Activated naive CD8-positive, alpha-beta T cell (primary cell): ENCODE measurements around the gene IQGAP3.
A peak's percentile ranks its signal among the peaks of the same experiment; 100 is the strongest.

Experiments
- H3K27ac Mint-ChIP-seq: one replicate; pipeline ENCODE4 v1.8.0; 2021; ENCODE audit warnings: mixed read lengths
- H3K27me3 Mint-ChIP-seq: one replicate; pipeline ENCODE4 v1.8.0; 2021; ENCODE audit warnings: mixed read lengths
- H3K36me3 Mint-ChIP-seq: one replicate; pipeline ENCODE4 v1.8.0; 2021; ENCODE audit warnings: mixed read lengths
- H3K4me1 Mint-ChIP-seq: one replicate; pipeline ENCODE4 v1.8.0; 2021; ENCODE audit warnings: low read depth, mixed read lengths
- H3K4me3 Mint-ChIP-seq: one replicate; pipeline ENCODE4 v1.8.0; 2021; ENCODE audit warnings: mild to moderate bottlenecking, mixed read lengths
- H3K9me3 Mint-ChIP-seq: one replicate; pipeline ENCODE4 v1.8.0; 2021; ENCODE audit warnings: low read depth, mixed read lengths

IQGAP3 gene

DNA sequence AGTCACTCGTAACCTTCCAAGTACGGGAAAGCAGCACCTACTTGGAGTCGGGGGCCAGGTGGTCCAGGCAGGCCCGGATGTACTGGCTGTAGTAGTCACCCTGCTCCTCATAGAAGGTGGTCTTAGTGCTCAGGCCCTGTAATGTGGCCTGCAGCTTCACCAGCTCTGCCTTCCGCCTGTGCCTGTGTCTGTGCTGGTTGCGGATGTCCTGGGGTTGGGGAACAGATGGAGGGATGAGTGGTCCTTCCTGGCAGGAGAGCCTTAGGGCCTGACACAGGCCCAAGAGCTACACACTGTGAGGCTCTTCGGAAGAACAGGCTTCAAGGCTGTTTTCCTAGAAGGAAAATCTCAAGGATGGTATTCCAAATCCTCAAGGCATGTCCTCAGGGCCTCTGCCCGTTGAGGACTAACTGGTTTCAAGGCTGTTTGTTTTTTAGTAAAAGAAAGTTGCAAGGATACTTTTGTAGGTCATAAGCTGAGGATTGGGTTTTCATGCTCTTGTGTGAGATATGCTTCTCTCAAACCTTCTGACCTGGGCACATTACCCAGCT, 43.4 kb downstream of the IQGAP3 start:
- no peaks in the 10 kb centered on the region for H3K27me3 Mint-ChIP-seq

DNA sequence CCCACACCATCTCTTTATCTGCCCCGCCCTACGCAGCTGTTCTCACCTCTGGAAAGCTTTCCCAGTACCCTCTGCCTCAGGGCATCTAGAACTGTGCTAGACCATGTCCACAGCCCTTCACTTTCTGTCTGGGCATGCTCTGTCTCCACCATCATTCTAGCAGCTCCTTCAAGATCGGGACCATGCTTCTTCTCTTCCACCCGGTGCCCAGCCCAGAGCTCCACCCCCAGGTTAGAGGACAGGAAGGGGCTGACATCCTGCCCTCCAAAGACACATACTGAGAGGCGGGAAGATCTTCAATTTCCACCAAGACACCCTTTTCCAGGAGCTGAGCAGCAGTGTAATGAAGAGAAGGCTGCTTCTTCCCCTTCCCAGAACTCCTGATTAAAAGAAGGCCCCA, 44.1 kb downstream of the IQGAP3 start:
- H3K9me3 Mint-ChIP-seq: no peaks in the 10 kb centered on the region
- no peaks in the 10 kb centered on the region for H3K27me3 Mint-ChIP-seq
- no peaks in the 10 kb centered on the region for H3K36me3 Mint-ChIP-seq
- no peak overlapping the region for H3K27ac Mint-ChIP-seq
- peaks cover 45% of the 10 kb centered on the region for H3K4me1 Mint-ChIP-seq
- peak overlapping the region; percentile 18 for H3K4me3 Mint-ChIP-seq

More for the DNA sequence above, 43.4 kb downstream of the IQGAP3 start:
- H3K27ac Mint-ChIP-seq: peak overlapping the region; percentile 18
- no peaks in the 10 kb centered on the region for H3K9me3 Mint-ChIP-seq
- H3K4me3 Mint-ChIP-seq: no peak overlapping the region
- H3K4me1 Mint-ChIP-seq: peaks cover 43% of the 10 kb centered on the region
- H3K36me3 Mint-ChIP-seq: no peaks in the 10 kb centered on the region

- H3K4me3 Mint-ChIP-seq: no peak overlapping the region
- no peaks in the 10 kb centered on the region for H3K27me3 Mint-ChIP-seq
- no peaks in the 10 kb centered on the region for H3K36me3 Mint-ChIP-seq
- H3K9me3 Mint-ChIP-seq: no peaks in the 10 kb centered on the region
- H3K4me1 Mint-ChIP-seq: peaks cover 45% of the 10 kb centered on the region
- H3K27ac Mint-ChIP-seq: no peak overlapping the region
Measured at GRCh38 chr1:156527584-156527983, 44.8 kb downstream of the IQGAP3 start.

GRCh38 chr1:156525856-156526489, 46.4 kb downstream of the IQGAP3 start:
- Mint-ChIP-seq H3K36me3 (no peaks in the 10 kb centered on the region), H3K27me3 (no peaks in the 10 kb centered on the region), H3K9me3 (no peaks in the 10 kb centered on the region), H3K4me3 (peak overlapping the region; percentile 32), H3K4me1 (peaks cover 45% of the 10 kb centered on the region), H3K27ac (no peak overlapping the region)

DNA sequence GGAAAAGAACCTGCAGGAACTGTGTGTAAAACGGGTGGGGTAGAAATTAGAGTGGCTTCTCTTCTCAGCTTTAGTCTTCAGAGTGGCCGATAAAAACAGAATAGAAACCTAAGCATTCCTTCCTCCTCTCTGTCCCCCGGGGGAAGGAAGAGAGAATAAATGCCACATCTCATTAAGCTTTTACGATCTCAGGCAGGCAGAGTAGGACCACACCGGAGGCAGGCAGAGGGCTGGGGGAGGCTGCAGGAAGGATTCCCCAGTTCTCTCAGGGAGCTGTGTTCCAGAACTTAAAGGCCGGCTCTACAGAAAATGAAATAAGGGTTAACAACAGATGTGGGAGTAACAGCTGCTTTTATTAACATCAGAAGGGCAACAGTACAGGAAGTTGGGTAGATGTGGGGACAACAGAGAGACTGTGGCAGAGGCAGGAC, 47.3 kb downstream of the IQGAP3 start:
- Mint-ChIP-seq H3K27me3 (no peaks in the 10 kb centered on the region), H3K27ac (peak overlapping the region; percentile 66), H3K4me3 (peak overlapping the region; percentile 76), H3K36me3 (no peaks in the 10 kb centered on the region), H3K4me1 (peaks cover 45% of the 10 kb centered on the region), H3K9me3 (no peaks in the 10 kb centered on the region)

GRCh38 chr1:156524481-156524869, 47.9 kb downstream of the IQGAP3 start:
- Mint-ChIP-seq H3K9me3 (no peaks in the 10 kb centered on the region), H3K4me1 (peaks cover 45% of the 10 kb centered on the region), H3K27ac (peak overlapping the region; percentile 77)

GRCh38 chr1:156523801-156524480, 48.4 kb downstream of the IQGAP3 start:
- no peaks in the 10 kb centered on the region for H3K27me3 Mint-ChIP-seq
- peak overlapping the region; percentile 77 for H3K27ac Mint-ChIP-seq
- H3K9me3 Mint-ChIP-seq: no peaks in the 10 kb centered on the region
- peaks cover 43% of the 10 kb centered on the region for H3K4me1 Mint-ChIP-seq
- H3K36me3 Mint-ChIP-seq: no peaks in the 10 kb centered on the region
- H3K4me3 Mint-ChIP-seq: peak overlapping the region; percentile 76

More at GRCh38 chr1:156524481-156524869, 47.9 kb downstream of the IQGAP3 start:
- Mint-ChIP-seq H3K27me3 (no peaks in the 10 kb centered on the region), H3K4me3 (peak overlapping the region; percentile 76), H3K36me3 (no peaks in the 10 kb centered on the region)

DNA sequence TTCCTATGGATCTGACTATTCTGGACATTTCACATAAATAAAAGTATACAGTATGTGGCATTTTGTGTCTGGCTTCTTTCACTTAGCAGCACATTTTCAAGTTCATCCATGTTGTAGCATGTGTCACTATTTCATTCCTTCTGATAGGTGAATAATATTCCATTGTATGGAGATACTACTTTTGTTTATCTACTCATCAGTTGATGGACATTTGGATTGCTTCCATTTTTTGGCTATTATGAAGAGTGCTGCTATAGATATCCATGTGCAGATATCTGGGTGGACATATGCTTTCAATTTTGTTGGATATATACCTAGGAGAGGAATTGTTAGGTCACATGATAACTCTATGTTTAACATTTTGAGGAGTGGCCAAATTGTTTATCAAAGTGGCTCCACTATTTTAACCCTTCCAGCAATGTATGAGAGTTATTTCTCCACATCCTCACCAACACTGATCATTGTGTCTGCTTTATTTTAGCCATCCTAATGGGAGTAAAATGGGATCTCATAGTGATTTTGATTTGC, 49.9 kb downstream of the IQGAP3 start:
- Mint-ChIP-seq H3K36me3 (no peaks in the 10 kb centered on the region), H3K4me3 (no peak overlapping the region), H3K27ac (no peak overlapping the region)

GRCh38 chr1:156517748-156518147, 54.6 kb downstream of the IQGAP3 start:
- H3K36me3 Mint-ChIP-seq: no peaks in the 10 kb centered on the region
- no peaks in the 10 kb centered on the region for H3K27me3 Mint-ChIP-seq
- no peak overlapping the region for H3K27ac Mint-ChIP-seq
- no peaks in the 10 kb centered on the region for H3K4me1 Mint-ChIP-seq
- H3K9me3 Mint-ChIP-seq: no peaks in the 10 kb centered on the region
- no peak overlapping the region for H3K4me3 Mint-ChIP-seq

More for the DNA sequence above, 49.9 kb downstream of the IQGAP3 start:
- Mint-ChIP-seq H3K27me3 (no peaks in the 10 kb centered on the region), H3K9me3 (no peaks in the 10 kb centered on the region), H3K4me1 (peaks cover 30% of the 10 kb centered on the region)

DNA sequence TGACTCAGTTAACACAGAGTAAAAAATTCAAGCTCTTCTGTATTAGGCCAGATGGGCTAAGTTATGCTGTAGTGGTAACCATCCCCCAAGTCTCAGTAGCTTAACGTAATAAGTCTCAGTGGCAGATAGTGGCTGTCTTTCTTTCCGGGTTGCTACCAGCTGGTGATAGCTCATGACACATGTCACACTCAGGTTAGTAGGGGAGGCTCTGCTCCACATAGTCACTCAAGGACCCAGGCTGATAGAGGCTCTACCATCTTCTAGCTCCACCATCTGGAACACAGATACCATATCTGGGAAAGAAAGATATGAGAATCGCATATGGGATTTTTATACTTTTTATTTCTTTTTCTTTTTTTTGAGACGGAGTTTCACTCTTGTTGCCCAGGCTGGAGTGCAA, 55.5 kb downstream of the IQGAP3 start:
- Mint-ChIP-seq H3K27ac (no peak overlapping the region), H3K4me1 (peaks cover under 1% of the 10 kb centered on the region), H3K4me3 (no peak overlapping the region), H3K27me3 (no peaks in the 10 kb centered on the region), H3K36me3 (no peaks in the 10 kb centered on the region), H3K9me3 (no peaks in the 10 kb centered on the region)

DNA sequence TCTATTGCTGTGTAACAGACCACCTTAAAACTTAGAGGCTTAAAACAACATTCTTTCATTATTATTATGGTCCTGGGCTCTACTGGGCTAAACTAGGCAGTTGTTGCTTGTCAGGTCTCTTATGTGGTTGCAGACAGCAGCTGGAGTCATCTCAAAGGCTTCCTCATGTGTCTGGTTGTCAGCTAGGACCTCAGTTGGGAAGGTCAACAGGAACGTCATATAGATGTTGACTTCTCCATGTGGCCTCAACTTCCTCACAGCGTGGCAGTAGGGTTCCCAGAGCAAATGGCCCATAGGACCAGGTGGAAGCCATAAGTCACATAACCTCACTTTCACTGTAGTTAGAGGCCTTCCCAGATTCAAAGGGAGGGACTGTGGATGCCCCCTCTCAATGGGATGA, 56.4 kb downstream of the IQGAP3 start:
- H3K27me3 Mint-ChIP-seq: no peaks in the 10 kb centered on the region
- no peaks in the 10 kb centered on the region for H3K9me3 Mint-ChIP-seq
- no peak overlapping the region for H3K4me3 Mint-ChIP-seq
- H3K36me3 Mint-ChIP-seq: no peaks in the 10 kb centered on the region
- no peak overlapping the region for H3K27ac Mint-ChIP-seq
- peaks cover 3% of the 10 kb centered on the region for H3K4me1 Mint-ChIP-seq

DNA sequence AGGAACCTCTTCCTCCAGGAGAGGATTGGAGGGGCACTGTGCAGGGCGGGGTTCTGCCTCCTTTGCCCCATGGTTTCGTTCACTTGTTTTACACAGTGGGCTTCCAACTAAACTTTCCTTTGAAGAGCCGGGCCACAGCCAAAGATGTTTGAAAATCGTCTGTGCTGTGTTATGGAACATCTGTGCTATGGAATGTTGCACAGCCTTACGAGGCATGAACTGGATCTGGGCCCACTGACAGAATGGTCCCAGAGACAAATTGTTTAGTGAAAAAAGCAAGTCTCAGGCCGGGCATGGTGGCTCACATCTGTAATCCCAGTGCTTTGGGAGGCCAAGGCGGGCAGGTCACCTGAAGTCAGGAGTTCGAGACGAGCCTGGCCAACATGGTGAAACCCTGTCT, 59.2 kb downstream of the IQGAP3 start:
- Mint-ChIP-seq H3K27ac (no peak overlapping the region), H3K4me3 (no peak overlapping the region), H3K27me3 (no peaks in the 10 kb centered on the region), H3K9me3 (no peaks in the 10 kb centered on the region), H3K4me1 (peaks cover 15% of the 10 kb centered on the region), H3K36me3 (no peaks in the 10 kb centered on the region)

GRCh38 chr1:156511644-156512043, 60.7 kb downstream of the IQGAP3 start:
- H3K9me3 Mint-ChIP-seq: no peaks in the 10 kb centered on the region
- no peaks in the 10 kb centered on the region for H3K36me3 Mint-ChIP-seq
- H3K27me3 Mint-ChIP-seq: no peaks in the 10 kb centered on the region
- peaks cover 27% of the 10 kb centered on the region for H3K4me1 Mint-ChIP-seq
- H3K27ac Mint-ChIP-seq: no peak overlapping the region
- no peak overlapping the region for H3K4me3 Mint-ChIP-seq

DNA sequence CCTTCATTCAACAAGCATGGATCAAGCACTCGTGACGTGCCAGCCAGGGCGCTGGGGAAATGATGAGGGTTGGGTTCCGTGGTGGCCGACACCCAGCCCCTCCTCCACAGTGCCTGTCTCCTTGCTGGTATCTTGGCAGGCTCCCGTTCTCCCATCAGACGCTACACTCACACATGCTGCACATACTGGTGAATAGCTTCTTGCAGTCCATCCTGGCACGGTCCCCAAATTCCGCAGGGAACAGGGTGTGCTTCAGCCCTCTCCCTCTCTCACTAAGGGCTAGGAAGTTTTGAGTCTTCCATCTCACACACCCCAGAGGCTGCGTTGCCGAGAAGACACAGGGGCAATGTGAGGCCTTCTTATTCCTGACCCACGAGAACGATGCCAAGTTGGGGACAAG, 61.7 kb downstream of the IQGAP3 start:
- Mint-ChIP-seq H3K27ac (no peak overlapping the region), H3K9me3 (no peaks in the 10 kb centered on the region), H3K4me3 (no peak overlapping the region), H3K4me1 (peaks cover 36% of the 10 kb centered on the region), H3K36me3 (no peaks in the 10 kb centered on the region), H3K27me3 (no peaks in the 10 kb centered on the region)

DNA sequence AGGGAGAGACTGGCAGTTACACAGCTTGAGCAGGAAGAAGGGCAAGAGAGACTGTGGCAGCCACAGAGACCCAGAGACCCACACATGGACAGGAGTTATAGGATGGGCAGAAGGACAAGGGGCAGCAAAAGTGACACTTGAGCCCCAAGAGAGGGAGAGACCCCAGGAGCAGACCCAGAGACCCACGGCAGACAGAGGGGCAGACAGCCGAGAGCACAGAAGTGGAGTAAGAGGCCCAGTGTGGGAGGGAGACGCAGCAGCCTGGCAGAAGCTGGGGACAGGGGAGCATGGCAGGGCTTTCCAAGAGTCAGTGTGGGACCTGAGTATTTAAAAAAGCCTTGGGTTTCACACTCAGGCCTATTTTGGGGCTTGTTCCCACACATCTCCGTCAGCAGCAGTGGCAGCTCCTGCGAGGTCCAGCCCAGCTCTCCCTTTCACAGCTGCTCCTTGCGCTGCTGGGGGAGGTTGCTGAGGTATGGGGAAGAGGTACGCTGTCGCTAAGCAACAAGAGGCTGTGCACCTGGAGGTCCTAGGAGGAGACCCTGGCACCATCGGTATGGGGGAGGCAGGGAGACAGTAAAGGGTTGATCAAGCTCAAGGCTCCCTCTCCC, 62.8 kb downstream of the IQGAP3 start:
- Mint-ChIP-seq H3K4me3 (no peak overlapping the region), H3K27me3 (no peaks in the 10 kb centered on the region), H3K36me3 (no peaks in the 10 kb centered on the region), H3K9me3 (no peaks in the 10 kb centered on the region), H3K4me1 (peaks cover 47% of the 10 kb centered on the region), H3K27ac (no peak overlapping the region)
